SK-N-SH treated with all-trans-retinoic acid at 6 μM for 48 hours (cell line): ENCODE results near the gene SLC41A3.

Experiments
- ATAC-seq: fragments of 200-7000 bp; cut with Tn5 transposase; 3 replicates; pipeline ENCODE4 v1.9.1; 2020; ENCODE audit warnings: mild to moderate bottlenecking, moderate library complexity
- ARNTL ChIP-seq: fragments of 450-650 bp; formaldehyde crosslinking; IDR thresholded peaks from 2 replicates; pipeline ENCODE4 v1.5.0; 2020; ENCODE audit warnings: low read depth, mild to moderate bottlenecking, moderate library complexity, borderline replicate concordance
- BACH2 ChIP-seq: fragments of 250-450 bp; sonication (Bioruptor Pico); IDR thresholded peaks from 2 replicates; pipeline ENCODE4 v1.9.0; 2021; ENCODE audit warnings: mild to moderate bottlenecking, borderline replicate concordance
- CREB5 ChIP-seq: fragments of 250-450 bp; sonication (Bioruptor Pico); IDR thresholded peaks from 2 replicates; pipeline ENCODE4 v1.5.1; 2020; ENCODE audit warnings: low read depth, mild to moderate bottlenecking, moderate library complexity
- CSDC2 ChIP-seq: fragments of 250-450 bp; sonication (Bioruptor Pico); IDR thresholded peaks from 2 replicates; pipeline ENCODE4 v1.5.0; 2020; ENCODE audit warnings: mild to moderate bottlenecking, moderate library complexity
- ESRRG ChIP-seq: fragments of 250-450 bp; sonication (Bioruptor Pico); IDR thresholded peaks from 2 replicates; pipeline ENCODE4 v1.6.1; 2021; ENCODE audit warnings: mild to moderate bottlenecking
- GLIS3 ChIP-seq: fragments of 250-450 bp; sonication (Bioruptor Pico); IDR thresholded peaks from 2 replicates; pipeline ENCODE4 v1.5.0; 2020; ENCODE audit warnings: mild to moderate bottlenecking, moderate library complexity
- ISL1 ChIP-seq: fragments of 250-450 bp; sonication (Bioruptor Pico); IDR thresholded peaks from 2 replicates; pipeline ENCODE4 v2.1.2; 2022; ENCODE audit warnings: mild to moderate bottlenecking, moderate library complexity
- OSR1 ChIP-seq: fragments of 250-450 bp; sonication (Bioruptor Pico); IDR thresholded peaks from 2 replicates; pipeline ENCODE4 v1.8.0; 2022; ENCODE audit warnings: moderate library complexity, mild to moderate bottlenecking, inconsistent platforms
- PATZ1 ChIP-seq: fragments of 250-450 bp; sonication (Bioruptor Pico); IDR thresholded peaks from 2 replicates; pipeline ENCODE4 v1.8.0; 2020; ENCODE audit warnings: mild to moderate bottlenecking, moderate library complexity, borderline replicate concordance
- POU6F1 ChIP-seq: fragments of 250-450 bp; sonication (Bioruptor Pico); IDR thresholded peaks from 2 replicates; pipeline ENCODE4 v1.8.0; 2021; ENCODE audit warnings: low read depth, mild to moderate bottlenecking, moderate library complexity, borderline replicate concordance
- PPARA ChIP-seq: fragments of 250-450 bp; sonication (Bioruptor Pico); IDR thresholded peaks from 2 replicates; pipeline ENCODE4 v1.5.0; 2020; ENCODE audit warnings: mild to moderate bottlenecking, borderline replicate concordance
- RARB ChIP-seq: fragments of 250-450 bp; sonication (Bioruptor Pico); IDR thresholded peaks from 2 replicates; pipeline ENCODE4 v1.8.0; 2021; ENCODE audit warnings: mild to moderate bottlenecking, moderate library complexity
- SNAI2 ChIP-seq: fragments of 250-450 bp; sonication (Bioruptor Pico); IDR thresholded peaks from 2 replicates; pipeline ENCODE4 v1.5.0; 2020; ENCODE audit warnings: mild to moderate bottlenecking, moderate library complexity
- TCF4 ChIP-seq: fragments of 250-450 bp; sonication (Bioruptor Pico); IDR thresholded peaks from 2 replicates; pipeline ENCODE4 v1.8.0; 2021; ENCODE audit warnings: mild to moderate bottlenecking, moderate library complexity, borderline replicate concordance
- TOX ChIP-seq: fragments of 250-450 bp; sonication (Bioruptor Pico); IDR thresholded peaks from 2 replicates; pipeline ENCODE4 v1.8.0; 2021; ENCODE audit warnings: mild to moderate bottlenecking, moderate library complexity, borderline replicate concordance
- TSHZ2 ChIP-seq: fragments of 250-450 bp; sonication (Bioruptor Pico); IDR thresholded peaks from 2 replicates; pipeline ENCODE4 v1.5.0; 2020; ENCODE audit warnings: mild to moderate bottlenecking, moderate library complexity
- ZC3H10 ChIP-seq: fragments of 250-450 bp; sonication (Bioruptor Pico); IDR thresholded peaks from 2 replicates; pipeline ENCODE4 v1.5.1; 2021; ENCODE audit warnings: mild to moderate bottlenecking, moderate library complexity
- ZFP3 ChIP-seq: fragments of 250-450 bp; sonication (Bioruptor Pico); IDR thresholded peaks from 2 replicates; pipeline ENCODE4 v1.5.0; 2020; ENCODE audit warnings: mild to moderate bottlenecking, moderate library complexity
- ZFP30 ChIP-seq: fragments of 450-650 bp; formaldehyde crosslinking; IDR thresholded peaks from 2 replicates; pipeline ENCODE4 v1.5.0; 2022; ENCODE audit warnings: mild to moderate bottlenecking, moderate library complexity
- ZNF565 ChIP-seq: fragments of 450-650 bp; formaldehyde crosslinking; conservative IDR thresholded peaks from 2 replicates; pipeline ENCODE4 v1.5.0; 2020; ENCODE audit warnings: low read depth, mild to moderate bottlenecking, moderate library complexity
- ZNF8 ChIP-seq: fragments of 450-650 bp; formaldehyde crosslinking; IDR thresholded peaks from 2 replicates; pipeline ENCODE4 v1.5.0; 2020; ENCODE audit warnings: mild to moderate bottlenecking, moderate library complexity

Gene SLC41A3

GRCh38 chr3:126065876-126066275 is 18.0 kb downstream of the SLC41A3 start:
- no peak for ATAC-seq
- TF ChIP-seq CSDC2 (CRISPR knock-in tag): no peak
- TF ChIP-seq POU6F1 (CRISPR knock-in tag): no peak
- no peak for TF ChIP-seq ESRRG
- no peak for TF ChIP-seq ZNF565
- TF ChIP-seq ARNTL (CRISPR knock-in tag): no peak
- TF ChIP-seq SNAI2 (CRISPR knock-in tag): no peak
- no peak for TF ChIP-seq TSHZ2 (CRISPR knock-in tag)
- TF ChIP-seq GLIS3 (CRISPR knock-in tag): no peak
- no peak for TF ChIP-seq BACH2 (CRISPR knock-in tag)
- TF ChIP-seq ZFP3 (CRISPR knock-in tag): no peak
- no peak for TF ChIP-seq PATZ1 (CRISPR knock-in tag)

GRCh38 chr3:126064627-126065258 is 19.2 kb downstream of the SLC41A3 start:
- no peak for ATAC-seq
- TF ChIP-seq ZNF8 (CRISPR knock-in tag): no peak
- TF ChIP-seq OSR1: no peak
- TF ChIP-seq ZC3H10: no peak
- no peak for TF ChIP-seq CREB5 (CRISPR knock-in tag)
- TF ChIP-seq ZNF565: no peak
- TF ChIP-seq PPARA (CRISPR knock-in tag): no peak
- TF ChIP-seq BACH2 (CRISPR knock-in tag): no peak
- TF ChIP-seq RARB (CRISPR knock-in tag): no peak
- TF ChIP-seq POU6F1 (CRISPR knock-in tag): no peak
- TF ChIP-seq CSDC2 (CRISPR knock-in tag): no peak
- no peak for TF ChIP-seq TCF4
- TF ChIP-seq SNAI2 (CRISPR knock-in tag): no peak
- TF ChIP-seq ZFP30 (CRISPR knock-in tag): no peak
- TF ChIP-seq ISL1: no peak
- no peak for TF ChIP-seq ARNTL (CRISPR knock-in tag)
- no peak for TF ChIP-seq ZFP3 (CRISPR knock-in tag)
- TF ChIP-seq TOX: no peak
- no peak for TF ChIP-seq TSHZ2 (CRISPR knock-in tag)
- TF ChIP-seq ESRRG: no peak
